ENCODE data around the gene FAM222A.

Gene FAM222A

DNA sequence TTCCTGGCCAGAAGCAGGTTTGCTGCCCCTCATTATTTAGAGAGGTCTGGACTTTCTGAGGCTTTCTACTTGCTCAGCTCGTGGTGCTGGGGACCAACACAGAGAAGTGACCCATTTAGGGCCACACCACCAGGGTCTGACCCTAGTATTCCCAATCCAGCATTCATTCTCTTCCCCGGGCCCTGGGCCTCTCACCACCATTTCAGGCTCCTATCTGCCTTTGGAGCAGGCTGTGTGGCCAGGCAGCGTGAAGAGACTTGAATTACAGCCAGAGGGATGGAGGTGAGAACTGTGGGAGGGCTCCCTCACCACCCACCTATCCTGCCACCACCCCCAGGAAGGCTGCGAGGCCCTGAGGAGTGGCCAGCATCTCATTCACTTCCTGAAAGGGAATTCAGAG is 24.6 kb downstream of the FAM222A start:
- no peak for DNase-seq (ENCODE audit: low read depth)

DNA sequence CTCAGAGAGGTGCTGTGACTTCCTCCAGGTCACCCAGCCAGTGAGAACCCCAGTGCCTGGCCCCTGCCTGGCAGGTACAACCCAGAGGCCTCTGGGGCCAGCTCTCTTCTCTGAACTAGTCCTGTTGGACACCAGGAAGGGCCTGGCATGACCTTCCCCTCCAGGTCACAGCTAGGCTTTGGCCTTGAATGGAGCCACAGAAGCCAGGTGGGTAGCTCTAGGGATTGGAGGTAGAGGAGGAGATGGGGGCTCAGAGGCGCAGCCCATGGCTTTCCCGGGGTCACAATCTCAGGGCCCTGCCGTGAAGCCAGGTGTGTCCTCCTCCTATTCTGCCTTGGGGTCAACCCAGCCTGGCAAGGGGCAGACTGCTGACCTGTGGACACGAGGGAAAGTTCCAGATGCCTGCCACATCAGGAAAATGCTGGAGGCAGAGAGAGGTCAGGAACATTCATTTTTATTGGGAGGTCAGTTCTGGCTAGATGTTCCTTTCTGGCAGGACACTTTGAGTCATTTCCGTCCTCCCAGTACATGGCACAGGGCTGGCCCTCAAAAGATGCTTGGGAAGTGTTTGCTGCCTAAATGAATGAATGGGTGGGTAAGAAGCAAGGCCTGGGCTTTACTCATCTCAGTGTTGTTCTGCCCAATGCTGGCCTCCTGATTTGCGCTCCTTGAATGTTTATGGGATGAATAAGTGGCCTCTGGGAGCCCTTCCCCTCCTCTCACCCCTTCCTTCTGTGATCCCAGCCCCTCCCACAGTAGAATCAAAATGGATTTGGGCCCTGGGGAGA is 25.4 kb downstream of the FAM222A start:
- DNase-seq (ENCODE audit: low read depth), result no peak

DNA sequence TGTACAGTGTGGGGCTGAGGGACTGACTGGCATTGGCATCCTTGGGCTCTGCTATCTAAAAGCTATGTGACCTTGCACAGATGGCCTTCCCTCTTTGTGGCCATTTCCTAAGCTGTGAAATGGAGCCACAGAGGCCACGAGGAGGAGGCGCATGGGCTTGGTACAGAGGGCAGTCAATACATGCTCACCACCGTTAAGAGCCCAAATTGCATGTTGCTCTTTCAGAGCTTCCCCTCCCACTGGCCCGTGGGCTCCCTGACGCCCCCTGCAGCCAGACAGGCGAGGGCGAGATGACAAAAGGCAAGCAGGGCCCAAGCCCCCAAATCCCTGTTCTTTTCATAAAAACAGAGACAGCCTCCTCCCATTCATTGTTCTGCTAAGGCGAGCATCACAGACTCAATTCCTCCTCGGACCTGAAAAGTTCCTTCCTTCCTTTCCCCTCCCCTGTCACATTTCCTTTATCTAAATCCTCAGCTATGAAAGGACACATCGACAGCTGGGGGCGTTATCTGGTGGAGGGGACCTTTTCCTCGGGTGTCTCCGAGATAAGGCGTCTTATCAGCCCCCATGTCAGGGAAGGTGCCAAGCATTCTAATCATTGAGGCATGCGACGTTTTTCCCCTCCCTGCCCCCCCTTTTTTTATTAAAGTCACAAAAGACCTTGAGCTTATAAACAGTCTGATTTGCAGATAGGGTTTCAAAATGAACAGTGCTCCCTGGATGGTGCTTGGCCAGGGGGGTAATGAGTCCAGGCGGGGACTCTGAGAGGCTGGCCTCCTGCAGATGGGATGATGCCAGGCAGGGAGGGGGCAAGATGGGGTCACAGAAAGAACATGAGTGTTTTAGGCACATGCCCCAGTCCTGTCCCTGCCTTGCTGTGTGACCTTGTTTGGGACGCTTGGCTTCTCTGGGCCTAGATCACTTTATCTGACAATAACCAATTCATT is 26.4 kb downstream of the FAM222A start:
- no peak for DNase-seq (ENCODE audit: low read depth)

DNA sequence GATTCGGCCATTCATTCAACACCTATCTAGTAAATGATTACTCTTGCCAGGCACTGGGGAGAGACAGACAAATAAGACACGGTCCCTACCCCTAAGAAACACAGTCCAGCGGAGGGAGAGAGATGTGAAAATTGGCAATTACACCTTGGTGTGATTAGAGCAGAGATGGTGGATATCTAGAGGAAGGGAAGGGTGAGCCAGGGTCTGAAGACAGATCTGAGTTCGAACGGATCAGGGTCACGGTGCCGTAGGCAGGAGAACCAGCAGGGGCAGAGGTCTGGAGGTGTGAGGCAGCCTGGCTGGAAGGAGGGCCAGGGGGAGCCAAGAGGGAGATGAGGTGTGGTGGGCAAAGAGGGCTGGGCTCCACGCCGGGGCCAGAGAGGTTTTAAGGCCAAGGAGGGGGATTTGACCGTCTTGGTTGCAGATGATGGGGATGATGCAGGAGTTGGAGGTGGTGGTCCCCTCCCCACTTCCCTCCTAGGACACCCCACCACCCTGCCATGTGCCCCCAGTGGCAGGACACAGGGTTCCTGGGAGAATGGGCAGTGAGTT is 27.1 kb downstream of the FAM222A start:
- no peak for DNase-seq (ENCODE audit: low read depth)

DNA sequence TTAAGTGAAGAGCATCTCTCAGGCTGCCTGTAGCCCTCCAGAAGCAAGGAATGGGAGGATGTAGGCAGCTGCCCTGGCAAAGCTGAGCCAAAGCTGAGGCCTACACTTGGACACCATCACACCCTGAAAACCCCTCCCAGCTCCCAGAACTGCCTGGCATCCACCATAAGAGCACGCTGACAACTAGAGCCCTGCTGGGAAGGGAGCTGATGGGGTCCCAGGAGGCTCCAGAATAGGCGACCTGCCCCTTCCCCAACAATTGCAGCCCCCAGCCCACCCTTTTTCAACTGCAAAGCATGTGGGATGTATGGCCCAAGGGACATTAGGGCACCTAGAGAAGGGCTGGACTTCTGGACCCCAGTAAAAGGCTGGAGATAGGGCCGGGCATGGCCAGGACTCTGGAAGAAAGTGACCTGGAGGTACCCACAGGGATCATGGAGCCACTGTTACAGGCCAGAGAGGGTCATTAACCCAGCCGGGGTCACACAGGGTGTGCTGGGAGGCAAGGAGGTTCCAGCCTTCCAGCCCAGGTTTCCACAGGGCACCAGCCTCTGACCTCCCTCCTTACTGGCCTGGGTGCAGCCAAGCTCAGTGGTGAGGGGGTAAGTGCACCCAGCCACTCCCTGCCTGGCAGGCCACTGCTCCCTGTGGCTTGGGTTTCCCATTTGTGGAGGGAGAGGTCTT is 27.8 kb downstream of the FAM222A start:
- no peak for DNase-seq (ENCODE audit: low read depth)

DNA sequence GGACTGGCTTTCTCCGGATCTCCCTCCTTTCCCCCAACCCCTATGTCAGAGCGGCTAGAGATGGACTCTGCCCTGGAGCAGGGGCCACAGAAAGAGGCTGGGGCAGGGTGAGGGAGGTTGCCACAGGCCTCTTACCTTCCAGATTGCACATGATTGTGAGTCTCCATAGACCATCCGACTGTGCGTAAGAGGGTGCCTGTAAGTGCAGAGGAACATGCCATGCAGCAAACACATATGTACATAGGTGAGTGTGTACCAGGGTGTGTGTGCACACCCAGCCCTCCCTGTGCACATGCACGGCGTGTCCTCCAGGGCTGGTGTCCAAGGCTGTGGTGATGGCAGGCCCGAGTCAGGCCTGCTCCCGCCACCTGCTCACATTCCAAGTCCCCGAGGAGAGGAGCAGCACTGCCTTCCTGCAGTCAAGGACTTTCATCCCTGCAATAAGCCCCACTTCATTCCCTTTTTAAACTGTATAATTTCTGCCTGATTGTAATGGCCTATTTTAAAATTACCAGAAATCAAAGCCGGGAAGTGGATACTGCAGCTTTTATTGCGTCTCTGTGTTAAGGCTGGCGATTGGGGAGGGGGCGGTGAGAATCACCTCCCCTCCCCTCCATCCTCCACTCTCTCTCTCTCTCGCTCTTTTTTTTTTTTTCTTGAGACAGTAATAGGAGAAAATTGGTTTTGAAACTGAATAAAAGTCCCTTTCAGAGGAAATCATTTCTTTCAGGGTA is 28.5 kb downstream of the FAM222A start:
- DNase-seq (ENCODE audit: low read depth), result no peak

DNA sequence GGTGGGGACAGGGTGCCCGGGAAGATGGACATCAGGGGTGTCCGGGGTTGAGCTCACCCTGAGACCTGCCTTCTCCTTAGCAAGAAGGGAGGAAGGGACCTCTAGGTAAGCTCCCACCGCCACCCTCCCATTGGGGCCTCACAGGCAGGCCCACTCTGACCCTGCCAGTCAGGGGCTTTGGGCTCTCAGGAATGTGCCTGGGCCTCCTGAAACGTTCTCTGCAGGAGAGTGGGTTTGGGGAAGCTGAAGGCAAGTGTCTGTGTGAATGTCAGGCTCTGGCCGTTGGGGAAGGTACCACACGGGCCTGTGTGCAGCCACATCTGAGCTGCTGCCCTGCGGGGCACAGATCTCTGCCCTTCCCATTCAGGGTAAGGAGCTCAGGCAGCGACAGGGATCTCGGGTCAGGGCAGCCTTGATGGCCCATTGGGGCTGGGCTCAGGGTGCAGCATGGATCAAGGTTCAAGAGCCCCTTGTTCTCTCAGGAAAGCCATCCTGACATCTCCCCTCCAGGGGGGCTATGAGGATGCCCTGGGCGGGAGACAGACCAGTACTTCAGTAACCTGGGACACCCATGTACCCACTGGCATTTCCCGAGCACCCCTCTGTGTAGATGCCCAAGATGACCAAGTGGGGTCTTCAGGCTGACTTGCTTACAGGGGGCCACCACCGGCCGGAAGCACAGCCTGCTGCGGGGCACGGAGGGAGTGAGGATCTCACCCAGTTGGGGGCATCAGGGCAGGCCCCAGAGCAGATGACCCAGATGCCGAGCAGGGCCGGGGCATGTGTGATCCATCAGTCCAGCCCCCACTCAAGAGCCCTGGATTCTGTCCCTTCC is 29.7 kb downstream of the FAM222A start:
- DNase-seq (ENCODE audit: low read depth), result no peak

DNA sequence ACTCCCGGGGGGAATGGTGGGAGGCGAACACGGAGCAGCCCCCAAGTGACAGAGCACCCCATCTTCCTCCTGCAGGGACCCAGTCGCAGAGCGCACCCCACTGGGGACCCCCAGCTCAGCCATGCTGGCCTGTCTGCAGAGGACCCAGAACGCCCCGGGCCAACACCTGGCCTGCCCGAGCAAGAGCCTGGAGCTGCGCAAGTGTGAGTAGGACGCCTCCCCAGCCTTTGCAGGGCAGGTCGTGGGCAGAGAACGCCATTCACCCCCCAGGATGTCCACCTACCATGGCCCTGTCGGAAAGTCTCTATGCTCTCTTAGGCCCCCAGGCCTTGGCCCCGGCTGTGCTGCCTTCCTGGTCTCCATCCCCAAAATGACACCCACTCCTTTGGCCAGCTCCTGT is 30.4 kb downstream of the FAM222A start:
- no peak for DNase-seq (ENCODE audit: low read depth)

DNA sequence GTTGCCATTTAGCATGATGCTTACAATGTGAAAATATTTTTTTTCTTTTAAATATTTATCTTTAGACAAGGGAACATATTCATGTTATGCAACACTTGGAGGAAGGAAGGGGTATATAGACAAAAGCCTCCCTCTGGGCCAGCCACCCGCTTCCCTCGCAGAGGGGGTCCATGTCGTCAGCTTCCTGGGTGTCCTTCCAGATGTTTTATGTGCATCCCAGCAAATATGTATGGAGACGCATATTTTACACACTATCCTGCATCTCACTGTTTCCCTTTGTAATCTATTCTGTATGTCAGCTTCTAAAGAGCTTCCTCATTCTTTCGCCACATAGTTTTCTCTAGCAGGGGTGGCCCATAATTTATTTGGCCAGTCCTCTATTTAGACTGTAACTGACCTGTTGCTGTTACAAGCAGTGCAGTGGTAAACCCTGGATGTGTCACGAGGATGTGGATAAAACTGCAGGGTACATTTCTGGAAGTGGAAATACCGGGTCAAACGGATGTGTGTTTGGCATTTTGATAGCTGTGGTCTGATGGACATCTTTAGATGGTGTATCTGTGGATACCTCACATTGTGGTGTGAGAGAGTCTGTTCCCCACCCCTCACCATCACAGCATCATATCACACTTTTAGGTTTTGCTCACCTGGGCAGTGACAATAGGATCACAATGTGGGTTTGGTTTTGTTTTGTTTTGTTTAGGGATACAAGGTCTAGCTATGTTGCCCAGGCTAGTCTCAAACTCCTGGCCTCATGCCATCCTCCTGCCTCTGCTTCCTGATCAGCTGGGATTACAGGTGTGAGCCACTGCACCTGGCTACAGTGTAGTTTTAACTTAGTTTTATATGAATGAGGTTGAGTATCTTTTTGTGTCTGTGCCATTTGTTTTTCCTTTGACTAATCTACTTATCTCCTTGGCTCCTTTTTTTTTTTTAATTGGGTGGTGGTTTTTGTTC is 31.6 kb downstream of the FAM222A start:
- DNase-seq (ENCODE audit: low read depth), result no peak

DNA sequence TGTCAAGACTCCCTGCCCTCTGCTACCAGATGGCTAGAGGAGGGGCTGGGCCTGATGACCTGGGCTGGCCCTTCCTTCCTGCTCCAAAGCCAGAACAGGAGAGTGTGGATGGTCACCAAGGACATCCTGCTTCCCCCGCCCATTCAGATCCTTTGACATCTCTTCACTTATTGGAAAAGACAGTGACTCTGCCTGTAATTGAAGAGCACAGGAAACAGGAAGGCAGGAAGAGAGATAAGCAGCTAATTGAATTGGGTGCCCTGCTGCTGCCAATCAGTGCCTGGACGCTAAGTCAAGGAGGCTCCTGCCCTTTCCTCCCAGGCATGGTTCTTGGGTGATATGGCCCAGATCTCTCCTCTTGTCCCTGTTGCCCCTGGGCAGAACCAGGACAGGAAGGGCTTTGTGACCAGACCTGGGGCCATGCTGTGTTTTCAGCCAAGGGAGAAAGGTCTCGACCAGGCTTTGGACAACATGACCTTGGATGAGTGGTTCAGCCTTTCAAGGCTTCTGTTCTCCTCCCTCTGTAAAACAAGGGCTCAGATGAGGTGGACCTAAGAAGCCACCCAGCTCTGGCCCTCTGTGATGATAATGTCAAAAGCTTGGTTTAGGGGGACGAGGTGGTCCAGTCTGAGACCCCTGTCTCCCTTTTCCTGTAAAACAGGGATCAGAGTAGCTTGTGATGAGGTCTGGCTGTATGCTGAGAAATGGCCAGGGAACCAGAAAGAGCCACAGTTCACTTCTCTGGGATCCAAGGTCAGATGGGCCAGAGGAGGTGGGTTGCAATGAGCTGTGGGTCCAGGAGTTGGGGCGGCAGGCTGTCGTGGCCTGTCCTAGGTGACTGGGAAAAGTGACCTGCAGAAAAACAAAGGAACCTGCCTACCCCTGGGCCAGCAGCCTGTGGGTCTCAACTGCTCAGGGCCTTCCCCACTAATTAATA is 38.8 kb downstream of the FAM222A start:
- DNase-seq (ENCODE audit: low read depth), result no peak

DNA sequence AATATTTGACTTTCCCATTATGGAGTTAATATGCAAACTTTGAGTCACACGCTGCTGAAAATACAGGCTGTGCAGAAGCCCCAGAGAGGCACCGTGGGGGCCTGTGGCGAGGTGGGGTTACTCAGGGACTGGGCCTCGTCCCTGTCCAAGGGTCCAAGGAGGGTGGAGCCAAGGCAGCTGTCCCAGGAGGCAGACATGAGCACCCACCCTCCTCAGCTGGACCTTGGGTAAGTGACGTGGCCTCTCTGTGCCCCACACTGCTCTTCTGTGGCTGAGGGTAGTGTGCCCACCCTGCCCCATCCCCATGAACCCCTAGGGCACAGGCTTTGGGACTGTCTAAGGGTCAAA is 39.4 kb downstream of the FAM222A start:
- no peak for DNase-seq (ENCODE audit: low read depth)

DNA sequence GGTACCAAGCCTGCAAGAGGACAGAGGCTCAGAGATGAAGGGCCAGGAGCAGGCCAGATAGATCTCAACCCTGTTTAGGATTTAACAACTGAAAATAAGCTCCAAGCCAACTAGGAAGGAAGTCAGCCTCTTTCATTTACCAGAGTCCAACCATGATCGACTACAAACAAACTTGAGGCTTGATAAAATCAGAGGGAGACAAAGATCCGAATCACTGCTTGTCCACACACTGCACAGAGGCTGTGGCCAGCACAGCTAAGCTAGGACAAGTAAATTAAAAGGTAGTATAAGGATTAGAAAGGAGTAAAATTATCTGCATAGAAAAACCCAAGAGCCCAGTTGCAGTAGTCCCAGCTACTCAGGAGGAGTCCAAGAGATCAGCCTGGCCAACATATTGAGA is 40.3 kb downstream of the FAM222A start:
- no peak for DNase-seq (ENCODE audit: low read depth)

DNA sequence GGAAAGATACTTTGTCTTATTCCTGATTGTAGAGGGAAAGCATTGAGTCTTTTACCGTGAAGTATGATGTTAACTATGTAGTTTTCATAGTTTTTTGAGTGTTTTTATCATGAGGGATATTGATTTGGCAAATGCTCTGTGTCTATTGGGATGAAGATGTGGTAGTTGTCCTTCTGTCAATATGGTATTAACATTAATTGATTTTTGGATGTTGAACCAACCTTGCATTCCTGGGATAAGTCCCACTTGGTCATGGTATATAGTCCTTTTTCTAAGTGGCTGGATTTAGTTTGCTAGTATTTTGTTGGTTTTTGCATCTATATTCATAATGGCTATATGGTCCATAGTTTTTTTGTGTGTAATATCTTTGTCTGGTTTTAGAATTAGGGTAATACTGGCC is 42.8 kb downstream of the FAM222A start:
- DNase-seq (ENCODE audit: low read depth), result no peak

DNA sequence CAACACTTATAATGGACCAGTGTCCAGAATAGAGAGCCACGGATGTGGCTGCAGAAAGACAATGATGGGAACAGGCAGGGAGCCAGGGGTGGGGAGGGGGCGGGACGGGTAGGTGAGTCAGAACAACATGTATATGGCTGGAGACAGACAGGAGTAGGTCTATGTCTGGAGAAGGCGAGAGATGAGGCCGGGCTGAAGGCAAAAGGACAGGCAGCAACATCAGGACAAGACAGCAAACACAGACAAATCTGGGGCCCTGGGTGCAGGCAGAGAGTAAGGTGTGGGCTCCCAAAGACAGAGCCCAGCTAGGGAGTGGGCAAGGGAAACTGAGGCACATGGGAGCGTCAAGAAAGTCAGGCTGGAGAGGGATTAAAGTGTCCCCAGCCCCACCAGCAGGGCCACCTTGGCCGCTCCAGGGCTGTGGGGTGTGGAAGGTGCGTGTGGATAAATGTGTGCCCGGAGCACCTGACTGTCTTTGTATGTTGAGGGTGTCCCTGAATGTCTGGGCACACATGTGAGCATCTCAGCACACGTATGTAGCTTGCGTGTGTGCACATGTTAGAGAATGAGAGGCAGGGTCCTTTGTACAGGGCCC is 44.1 kb downstream of the FAM222A start:
- DNase-seq (ENCODE audit: low read depth), result no peak

DNA sequence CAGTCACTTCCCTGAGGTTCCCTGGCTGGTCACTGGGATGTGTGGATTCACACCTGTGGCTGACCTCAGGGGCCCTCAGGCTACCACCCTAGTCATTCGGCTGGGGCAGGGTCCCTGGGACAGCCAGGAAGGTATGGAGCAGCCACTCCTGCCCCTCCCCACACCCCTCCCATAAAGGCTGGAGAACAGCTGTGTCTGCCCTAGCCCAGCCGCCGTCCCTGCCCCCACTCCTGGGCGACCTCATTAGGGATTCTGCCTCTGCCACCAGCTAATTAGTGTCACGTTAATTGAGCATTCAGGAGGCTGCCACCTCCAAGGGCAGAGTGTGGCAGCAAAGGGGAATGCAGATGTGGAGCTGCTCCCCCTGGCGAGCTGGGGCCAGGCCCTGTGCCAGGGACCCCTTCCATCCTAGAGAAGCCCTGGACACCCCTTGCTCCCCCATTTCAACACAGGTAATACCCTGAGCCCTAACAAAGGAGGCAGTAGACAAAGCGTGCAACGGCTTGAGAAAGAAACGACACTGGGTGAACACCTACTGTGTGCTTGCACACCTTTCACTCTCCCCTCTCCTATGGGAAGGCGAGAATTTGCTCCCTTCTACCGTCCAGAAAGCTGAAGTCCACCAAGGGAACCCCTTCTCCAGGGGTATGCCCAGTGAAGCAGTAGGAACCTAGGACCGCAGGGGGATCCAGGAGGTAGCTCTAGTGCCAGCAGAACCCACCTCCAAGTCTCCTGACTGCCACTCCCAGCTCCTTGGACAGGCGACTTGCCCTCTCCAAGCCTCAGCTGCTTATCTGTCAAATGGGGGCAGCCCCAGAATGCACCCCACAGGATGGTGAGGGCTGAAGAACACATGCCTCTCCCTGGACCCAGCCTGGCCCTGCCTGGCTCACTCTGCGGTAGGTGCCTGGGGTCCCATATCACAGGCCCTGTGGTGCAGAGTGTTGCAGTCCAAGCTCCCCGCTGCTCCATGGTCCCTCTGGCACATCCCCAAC is 45.1 kb downstream of the FAM222A start:
- DNase-seq (ENCODE audit: low read depth), result no peak

DNA sequence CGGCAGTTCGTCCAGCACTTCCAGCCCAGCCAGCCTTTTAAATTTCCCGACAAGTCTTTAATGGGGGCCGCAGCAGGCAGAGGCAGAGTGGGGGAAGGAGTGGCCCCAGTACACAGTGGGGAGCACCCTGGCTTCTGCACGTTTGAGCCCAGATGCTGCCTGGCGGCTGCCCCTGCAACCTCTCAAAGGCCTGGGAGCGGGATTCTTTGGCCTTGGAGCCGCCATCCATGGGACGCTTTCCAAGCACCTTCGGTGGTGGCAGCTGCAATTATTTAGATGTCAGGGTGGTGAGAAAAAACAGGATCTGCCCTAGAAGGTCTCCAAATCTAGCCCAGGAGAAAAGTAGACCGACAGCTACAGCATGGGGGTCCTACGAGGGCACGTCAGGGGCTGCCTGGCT is 46.0 kb downstream of the FAM222A start:
- DNase-seq (ENCODE audit: low read depth), result no peak
